CD4-positive, CD25-positive, alpha-beta regulatory T cell (primary cell): Measurements from ENCODE around the gene CAPN11. TPM values are rescaled to one million over a fixed set of nuclear protein-coding genes. Genes with fewer than 3 reads are reported as not detected.
A peak's percentile ranks its signal among the peaks of the same experiment; 100 is the strongest.

Experiments used
- ATAC-seq, 2 donors: fragments of 150-1000 bp; cut with Tn5 transposase; one replicate each; pipeline ENCODE4 v1.10.0; 2021; ENCODE audit warnings: low read depth in 2 of 2, moderate number of reproducible peaks in 2 of 2, moderate library complexity in 1 of 2
- DNase-seq, 3 donors: peaks; one replicate each; pipeline versions ENCODE4 v3.0.0 to v3.0.0-alpha.2; 2012 to 2022; ENCODE audit warnings: mixed read lengths in 1 of 3
- H3K27ac ChIP-seq: one replicate; pipeline ENCODE4 v1.7.0; 2013; ENCODE audit warnings: mild to moderate bottlenecking, low read length; ENCODE audit not compliant: insufficient read depth, poor library complexity, severe bottlenecking
- H3K27me3 ChIP-seq: one replicate; pipeline ENCODE4 v1.7.0; 2013; ENCODE audit warnings: low read length; ENCODE audit not compliant: control insufficient read depth, insufficient read depth
- H3K36me3 ChIP-seq: one replicate; pipeline ENCODE4 v1.7.0; 2013; ENCODE audit warnings: mild to moderate bottlenecking, low read length, moderate library complexity; ENCODE audit not compliant: control insufficient read depth, insufficient read depth
- H3K4me1 ChIP-seq: 2 replicates; pipeline ENCODE4 v1.7.0; 2013; ENCODE audit warnings: mild to moderate bottlenecking, low read length; ENCODE audit not compliant: insufficient read depth, control insufficient read depth, poor library complexity, severe bottlenecking
- H3K4me3 ChIP-seq: one replicate; pipeline ENCODE4 v1.7.0; 2013; ENCODE audit warnings: low read depth, mild to moderate bottlenecking, low read length, moderate library complexity
- H3K9me3 ChIP-seq, 2 experiments: 1 replicate in 1 of 2; 2 replicates in 1 of 2; pipeline ENCODE4 v1.7.0; 2013; ENCODE audit warnings: low read length in 2 of 2, mild to moderate bottlenecking in 1 of 2, moderate library complexity in 1 of 2; ENCODE audit not compliant: control insufficient read depth in 2 of 2
- H3K27ac Mint-ChIP-seq, 3 donors: one replicate each; pipeline ENCODE4 v1.8.0; 2020 to 2022; ENCODE audit warnings: mild to moderate bottlenecking in 3 of 3, mixed read lengths in 3 of 3, moderate library complexity in 2 of 3
- H3K27me3 Mint-ChIP-seq: one replicate; pipeline ENCODE4 v1.8.0; 2022; ENCODE audit warnings: mild to moderate bottlenecking, mixed read lengths
- H3K36me3 Mint-ChIP-seq: one replicate; pipeline ENCODE4 v1.8.0; 2020; ENCODE audit warnings: mixed read lengths
- H3K4me1 Mint-ChIP-seq, 4 donors: one replicate each; pipeline ENCODE4 v1.8.0; 2020 to 2022; ENCODE audit warnings: mixed read lengths in 4 of 4, mild to moderate bottlenecking in 1 of 4
- H3K4me3 Mint-ChIP-seq, 4 donors: one replicate each; pipeline ENCODE4 v1.8.0; 2020 to 2022; ENCODE audit warnings: mild to moderate bottlenecking in 4 of 4, mixed read lengths in 4 of 4, moderate library complexity in 3 of 4
- H3K9me3 Mint-ChIP-seq, 7 donors: one replicate each; pipeline ENCODE4 v1.8.0; 2020 to 2022; ENCODE audit warnings: mixed read lengths in 7 of 7, mild to moderate bottlenecking in 3 of 7, moderate library complexity in 2 of 7
- polyA plus RNA-seq, 4 donors: library from polyadenylated mRNA; unstranded; fragments of 300-500 nt; fragmentation: Illumina TruSeq; gene quantifications; one replicate each; pipeline ENCODE4 v1.2.3, GENCODE V29; 2021
- total RNA-seq: library from RNA; stranded (reverse); gene quantifications from one replicate; pipeline ENCODE4 v1.2.3, GENCODE V29; 2022

Gene CAPN11
- total and polyA plus RNA-seq, 5 donors from 2014 or later: not detected

GRCh38 chr6:44233567-44234100 is 75.0 kb downstream of the CAPN11 start:
- no peaks in the 10 kb centered on the region for H3K36me3 ChIP-seq
- no peak overlapping the region for H3K4me3 ChIP-seq
- Mint-ChIP-seq H3K27me3 (no peaks in the 10 kb centered on the region), H3K4me3 (no peak overlapping the region), H3K4me1 (peaks cover 0 to 10% (median 7%) of the 10 kb centered on the region in 4 donors), H3K27ac (peak overlapping the region in 1 of 3 donors; percentile 89), H3K9me3 (no peaks in the 10 kb centered on the region), H3K36me3 (no peaks in the 10 kb centered on the region)
- no peak overlapping the region for H3K27ac ChIP-seq
- no peaks in the 10 kb centered on the region for H3K9me3 ChIP-seq
- H3K4me1 ChIP-seq: peaks cover 14% of the 10 kb centered on the region
- H3K27me3 ChIP-seq: no peaks in the 10 kb centered on the region
- ATAC-seq: no peak
- DNase-seq: no peak

Other genes with a start within 250 kb of the CAPN11 start
- gene MRPL14, start 31.4 kb upstream of the CAPN11 start, total RNA-seq: 11.8 TPM
- gene MRPL14, start 31.4 kb upstream of the CAPN11 start, polyA plus RNA-seq: 100 to 1,000 TPM in 1 of 4 donors, 10 to 100 TPM in 3; 72.3 to 101 (median 86.5) TPM
- gene TMEM63B, start 31.3 kb upstream of the CAPN11 start, total RNA-seq: 20.5 TPM
- gene TMEM63B, start 31.3 kb upstream of the CAPN11 start, polyA plus RNA-seq: 1 to 10 TPM; 1.3 to 2.3 (median 1.4) TPM
- gene MYMX, start 58.1 kb downstream of the CAPN11 start, total RNA-seq: not detected
- not detected for gene MYMX, start 58.1 kb downstream of the CAPN11 start, polyA plus RNA-seq
- gene SLC29A1, start 64.8 kb downstream of the CAPN11 start, total RNA-seq: 2.6 TPM
- 1 to 10 TPM; 3.3 to 6.1 (median 3.9) TPM for gene SLC29A1, start 64.8 kb downstream of the CAPN11 start, polyA plus RNA-seq
- gene HSP90AB1, start 88.3 kb downstream of the CAPN11 start, total RNA-seq: 399 TPM
- gene HSP90AB1, start 88.3 kb downstream of the CAPN11 start, polyA plus RNA-seq: 100 to 1,000 TPM; 264 to 426 (median 333) TPM
- gene SLC35B2, start 98.7 kb downstream of the CAPN11 start, total RNA-seq: 14.8 TPM
- 10 to 100 TPM; 33.0 to 42.4 (median 36.8) TPM for gene SLC35B2, start 98.7 kb downstream of the CAPN11 start, polyA plus RNA-seq
- 53.8 TPM for gene NFKBIE, start 106.7 kb downstream of the CAPN11 start, total RNA-seq
- gene NFKBIE, start 106.7 kb downstream of the CAPN11 start, polyA plus RNA-seq: 1 to 10 TPM; 3.6 to 7.0 (median 6.1) TPM
- gene TMEM151B, start 111.6 kb downstream of the CAPN11 start, total RNA-seq: not detected
- not detected for gene TMEM151B, start 111.6 kb downstream of the CAPN11 start, polyA plus RNA-seq
- 15.7 TPM for gene AARS2, start 154.5 kb downstream of the CAPN11 start, total RNA-seq
- 1 to 10 TPM; 3.6 to 8.3 (median 6.1) TPM for gene AARS2, start 154.5 kb downstream of the CAPN11 start, polyA plus RNA-seq
- gene SPATS1, start 183.8 kb downstream of the CAPN11 start, total RNA-seq: not detected
- not detected for gene SPATS1, start 183.8 kb downstream of the CAPN11 start, polyA plus RNA-seq
- 22.4 TPM for gene CDC5L, start 228.9 kb downstream of the CAPN11 start, total RNA-seq
- gene CDC5L, start 228.9 kb downstream of the CAPN11 start, polyA plus RNA-seq: 10 to 100 TPM; 15.9 to 18.3 (median 16.3) TPM